C4-2B (cell line): ENCODE measurements around the gene ANGPT4.

Experiments used
- CTCF ChIP-seq: fragments of 450-650 bp; conservative IDR thresholded peaks from 2 replicates; pipeline ENCODE4 v1.5.1; 2017; ENCODE audit warnings: mild to moderate bottlenecking
- ZFX ChIP-seq: fragments of 450-650 bp; IDR thresholded peaks from 2 replicates; pipeline ENCODE4 v1.6.1; 2017

DNA sequence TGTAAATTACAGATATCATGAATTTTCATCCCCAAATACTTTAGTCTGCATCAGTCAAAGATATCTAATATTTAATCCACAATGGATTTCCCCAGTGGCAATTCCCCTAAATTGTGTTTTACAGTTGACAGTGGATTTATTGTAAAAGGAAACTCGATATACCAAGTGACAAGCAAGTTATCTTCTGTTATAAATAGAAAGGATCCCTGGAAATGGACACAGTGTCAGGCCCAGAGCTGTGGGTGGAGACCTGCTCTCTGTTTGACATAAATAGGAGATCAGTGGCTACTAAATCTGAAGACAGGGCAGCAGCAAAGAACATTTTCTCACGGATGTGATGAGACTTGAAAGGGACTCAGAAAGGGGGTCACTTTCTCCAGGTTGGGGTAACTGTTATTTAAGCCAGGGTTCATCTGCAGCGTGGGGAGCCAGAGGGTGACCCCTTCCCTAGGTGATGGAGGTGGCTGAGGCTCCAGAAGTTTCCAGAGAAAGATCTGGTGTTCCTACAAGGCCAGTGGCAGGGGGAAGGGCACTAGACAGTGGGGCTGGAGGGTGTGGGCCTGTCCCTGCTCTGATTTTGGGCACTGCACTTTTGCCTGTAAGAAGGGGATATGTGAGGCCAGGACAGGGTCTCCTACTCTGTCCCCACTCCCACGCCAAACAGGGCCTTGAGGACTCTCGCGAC, 94.9 kb downstream of the ANGPT4 start:
- TF ChIP-seq CTCF (no peak), ZFX (no peak)
